Ammon's horn (tissue), 1 donor: ENCODE measurements around the gene AGFG2.

ENCODE experiments used
- DNase-seq: peaks from one replicate; pipeline ENCODE4 v3.0.0-alpha.2; 2016; ENCODE audit warnings: low spot score

Gene AGFG2

DNA sequence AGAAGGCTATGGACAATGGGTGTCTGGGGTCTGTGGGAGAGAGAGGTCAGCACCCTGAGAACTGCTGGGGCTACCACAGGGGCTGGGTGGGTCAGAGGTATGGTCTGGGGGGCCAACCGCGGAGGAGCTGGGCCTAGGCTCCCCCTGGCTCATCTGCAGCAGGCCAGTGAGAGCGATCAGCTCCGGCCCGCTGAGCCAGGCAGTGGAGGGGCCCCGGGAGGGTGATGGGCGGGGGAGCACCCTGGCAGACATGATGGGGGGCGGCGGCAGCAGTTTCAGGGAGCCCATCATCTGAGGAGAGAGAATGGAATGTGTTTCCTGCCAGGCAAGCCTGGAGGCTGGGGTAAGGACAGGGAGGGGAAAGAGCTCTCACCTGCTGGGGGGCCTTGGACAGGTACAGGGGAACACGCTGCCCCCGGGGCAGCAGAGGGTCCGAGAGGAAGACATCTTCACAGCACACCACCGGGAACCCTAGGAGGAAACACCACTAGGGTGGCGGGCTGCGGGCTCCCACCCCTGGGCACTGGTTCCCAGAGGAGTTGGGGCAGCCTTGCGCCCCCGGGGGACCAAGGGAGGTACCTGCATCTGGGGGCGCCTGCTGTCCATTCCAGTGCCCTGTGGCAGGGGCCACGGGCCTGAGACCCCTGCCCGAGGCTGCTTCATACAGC is 33.4 kb downstream of the AGFG2 start:
- no peak for DNase-seq

DNA sequence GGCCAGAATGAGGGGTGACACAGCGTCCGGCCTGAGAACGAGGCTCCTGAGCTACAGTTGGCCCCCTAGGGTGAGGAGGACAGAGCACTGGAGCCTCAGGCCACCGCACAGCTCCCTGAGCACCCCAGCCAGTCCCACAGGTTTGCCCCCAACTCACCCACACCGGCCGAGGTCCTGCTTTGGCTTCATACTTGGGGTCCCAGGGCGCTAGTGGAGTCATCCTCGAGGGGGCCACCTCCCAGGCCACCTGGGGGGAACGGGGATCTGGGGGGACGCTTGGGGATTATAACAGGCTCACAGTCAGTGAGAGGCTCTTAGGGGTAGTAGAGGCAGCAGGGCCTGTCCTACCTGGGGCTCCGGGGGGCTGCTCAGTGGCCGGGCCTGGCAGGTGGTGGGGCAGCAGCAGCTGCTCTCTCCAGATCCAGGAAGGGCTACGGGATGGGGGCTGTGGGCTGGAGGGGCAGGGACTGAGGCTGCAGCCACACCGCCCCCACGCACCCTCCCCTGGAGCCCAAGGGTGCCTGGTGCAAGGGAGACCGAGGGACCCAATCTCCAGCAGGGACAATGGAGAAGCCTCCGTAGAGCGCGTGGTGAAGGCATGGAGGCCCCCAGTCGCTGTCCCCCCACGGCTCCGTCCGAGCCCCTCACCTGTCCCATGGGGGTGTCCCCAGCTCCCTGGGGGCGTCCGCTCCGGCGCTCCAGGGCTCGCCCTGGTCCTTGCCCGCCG is 34.1 kb downstream of the AGFG2 start:
- no peak for DNase-seq

DNA sequence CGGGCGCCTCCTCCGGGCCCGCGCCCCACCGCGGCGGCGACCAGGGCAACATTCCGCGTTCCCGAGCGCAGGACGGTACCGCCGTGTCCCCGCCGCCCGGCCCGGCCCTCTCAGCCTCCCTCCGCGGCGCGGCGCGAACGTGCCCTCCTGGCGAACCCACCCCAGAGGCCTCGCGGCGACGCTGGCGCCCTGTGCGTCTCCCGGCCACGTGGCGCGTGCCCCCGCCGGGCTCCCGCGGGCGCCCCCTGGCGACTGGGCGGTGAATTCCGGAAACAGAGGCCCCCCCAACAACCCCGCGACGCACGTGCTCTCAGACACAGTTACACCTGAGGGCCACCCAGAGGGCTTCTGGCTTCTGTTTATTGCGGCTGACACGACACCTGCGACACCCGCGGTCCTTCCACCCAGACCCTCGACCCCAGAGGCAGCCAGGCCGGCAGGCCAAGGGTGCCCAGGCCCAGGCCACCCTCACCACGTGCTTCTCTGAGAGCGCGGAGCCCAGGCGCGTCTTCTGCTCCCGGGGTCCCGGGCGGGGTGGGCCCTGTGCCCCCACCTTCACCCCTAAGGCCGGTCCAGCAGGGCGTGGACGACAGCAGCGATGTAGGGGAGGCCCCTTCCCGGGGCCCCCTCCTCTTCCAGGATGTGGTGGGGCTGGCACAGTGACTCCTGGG is 34.8 kb downstream of the AGFG2 start, which contains the start of gene SAP25:
Gene SAP25, minus strand, starts transcription at position 210 of the 671 bp plus-strand sequence. Its CDS starts 158 bp downstream, at position 52.
- DNase-seq = no peak

DNA sequence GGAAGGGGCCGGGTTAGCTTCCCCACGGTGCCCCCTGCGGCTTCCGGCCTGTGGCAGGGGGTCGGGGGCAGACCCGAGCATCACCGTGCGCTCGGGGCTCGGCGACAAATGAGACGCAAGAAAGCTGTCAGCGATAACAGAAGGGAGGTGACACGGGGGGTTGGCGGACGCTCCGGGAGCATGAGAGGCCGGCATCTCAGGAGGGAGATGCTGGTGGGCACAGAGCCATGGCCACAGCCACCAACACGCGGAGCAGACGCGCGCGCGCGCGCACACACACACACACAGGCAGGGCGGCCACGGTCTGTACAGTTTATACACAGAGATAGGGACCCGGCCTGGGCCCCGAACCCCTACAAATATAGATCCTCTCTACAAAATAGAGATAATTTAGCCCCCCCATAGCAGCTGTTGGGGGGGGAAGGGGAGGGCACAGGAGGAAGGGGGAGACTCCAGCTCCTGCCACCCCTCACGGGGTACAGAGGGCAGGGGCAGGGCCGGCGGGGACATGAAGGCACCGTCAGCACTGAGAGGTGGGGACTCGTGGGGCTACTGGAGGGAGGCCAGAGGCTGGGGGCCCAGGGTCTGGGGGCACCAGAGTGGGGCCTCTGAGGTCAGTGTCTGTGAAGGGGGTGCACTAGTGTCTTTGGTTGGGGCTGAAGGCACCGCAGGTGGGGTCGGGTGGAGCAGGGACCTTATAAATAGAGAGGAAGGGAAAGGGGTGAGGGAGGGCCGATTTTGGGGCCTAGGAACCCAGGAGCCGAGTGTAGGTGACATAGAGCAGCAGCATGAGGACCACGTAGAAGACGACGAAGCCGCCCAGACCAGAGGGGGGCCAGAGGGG is 35.6 kb downstream of the AGFG2 start:
- no peak for DNase-seq

DNA sequence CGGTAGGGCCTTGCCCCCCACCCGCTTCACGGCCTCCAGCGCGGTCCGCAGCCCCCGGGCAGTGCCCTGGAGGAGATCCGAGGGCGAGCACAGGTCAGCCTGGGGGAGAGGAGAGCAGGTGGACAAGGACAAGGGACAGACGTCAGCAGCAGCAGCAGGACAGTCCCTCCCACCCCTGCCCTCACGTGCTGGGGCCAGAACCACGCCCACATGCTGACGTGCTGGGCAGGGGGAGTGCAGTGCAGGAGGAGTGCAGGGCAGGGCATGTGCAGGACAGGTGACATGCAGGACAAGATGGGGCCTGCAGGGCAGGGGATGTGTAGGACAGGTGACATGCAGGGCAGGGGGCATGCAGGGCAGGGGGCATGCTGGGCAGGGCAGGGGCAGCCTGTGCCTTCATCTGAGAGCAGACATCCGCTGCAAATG is 36.2 kb downstream of the AGFG2 start:
- no peak for DNase-seq

DNA sequence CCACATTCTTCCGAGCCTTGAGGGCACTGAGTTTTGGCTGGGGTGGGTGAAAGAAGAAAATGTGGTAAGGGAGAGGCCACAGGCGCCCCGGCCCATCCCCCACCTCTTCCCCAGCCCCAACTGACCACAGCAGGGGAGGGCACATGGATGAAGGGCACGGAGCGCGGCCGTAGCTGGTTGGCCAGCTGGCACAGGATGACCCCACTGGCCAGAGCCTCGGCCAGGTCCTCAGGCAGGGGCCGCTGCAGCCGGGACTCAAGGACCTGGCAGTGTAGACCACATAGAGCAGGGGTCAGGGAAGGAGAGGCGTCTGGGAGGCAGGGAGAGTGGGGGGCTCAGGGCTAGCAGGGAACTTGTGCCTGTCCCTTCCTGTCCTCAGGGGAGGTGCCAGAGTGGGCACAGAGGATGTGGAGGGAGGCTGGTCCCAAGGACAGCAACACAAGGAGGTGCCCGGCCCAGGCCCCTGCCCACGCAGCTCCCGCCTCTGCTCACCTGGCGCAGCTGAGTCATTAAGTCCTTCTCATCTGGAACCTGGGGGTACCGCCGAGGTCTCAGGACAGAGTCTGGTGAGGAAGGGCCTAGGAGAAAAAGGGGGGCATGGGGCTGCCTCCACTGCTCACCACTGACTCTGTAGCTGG is 36.9 kb downstream of the AGFG2 start:
- DNase-seq = no peak

DNA sequence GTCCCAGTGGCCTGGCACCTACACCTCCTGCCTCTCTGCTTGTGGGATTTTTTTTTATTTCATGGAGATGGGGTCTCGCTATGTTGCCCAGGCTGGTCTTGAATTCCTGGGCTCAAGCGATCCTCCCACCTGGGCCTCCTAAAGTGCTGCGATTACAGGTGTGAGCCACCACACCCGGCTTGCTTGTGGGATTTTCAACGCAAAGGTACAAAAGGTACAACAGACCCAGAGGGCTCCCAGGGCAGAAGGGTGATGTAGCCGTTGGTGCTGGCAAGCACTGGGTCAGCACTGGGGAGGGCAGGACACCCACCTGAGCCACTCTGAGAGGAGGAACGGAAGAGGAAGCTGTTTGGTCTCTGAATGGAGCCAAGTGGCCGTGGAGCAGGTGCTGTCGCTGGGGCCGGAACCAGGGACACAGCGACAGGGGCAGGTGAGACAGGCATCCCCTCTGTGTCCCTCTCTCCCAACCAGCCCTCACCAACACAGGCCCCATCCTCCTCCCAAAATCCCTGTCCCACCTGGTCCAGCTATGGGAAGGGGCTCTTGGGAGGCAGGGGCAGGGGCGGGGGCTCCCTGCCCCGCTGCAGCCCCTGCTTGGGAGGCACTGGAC is 37.5 kb downstream of the AGFG2 start:
- no peak for DNase-seq

DNA sequence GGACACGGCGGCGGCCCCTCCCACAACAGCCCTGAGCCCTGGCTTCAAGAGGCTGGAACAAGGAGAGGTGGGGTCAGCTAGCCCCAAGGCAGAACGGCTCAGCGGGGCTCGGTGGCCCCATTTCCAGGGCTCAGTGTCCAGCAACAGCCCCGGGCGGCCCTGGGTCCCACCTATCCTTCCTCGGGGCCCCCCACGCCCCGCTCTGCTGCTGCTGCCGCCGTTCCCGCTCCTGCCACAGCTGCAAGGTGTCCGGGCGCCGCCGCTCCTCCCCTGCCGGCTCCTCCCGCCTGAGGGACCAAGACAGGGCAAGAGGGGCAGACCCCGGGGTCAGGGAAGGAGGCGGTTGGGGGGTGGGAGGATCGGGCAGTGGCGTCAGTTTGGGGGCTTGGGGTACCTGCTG is 38.1 kb downstream of the AGFG2 start:
- no peak for DNase-seq

DNA sequence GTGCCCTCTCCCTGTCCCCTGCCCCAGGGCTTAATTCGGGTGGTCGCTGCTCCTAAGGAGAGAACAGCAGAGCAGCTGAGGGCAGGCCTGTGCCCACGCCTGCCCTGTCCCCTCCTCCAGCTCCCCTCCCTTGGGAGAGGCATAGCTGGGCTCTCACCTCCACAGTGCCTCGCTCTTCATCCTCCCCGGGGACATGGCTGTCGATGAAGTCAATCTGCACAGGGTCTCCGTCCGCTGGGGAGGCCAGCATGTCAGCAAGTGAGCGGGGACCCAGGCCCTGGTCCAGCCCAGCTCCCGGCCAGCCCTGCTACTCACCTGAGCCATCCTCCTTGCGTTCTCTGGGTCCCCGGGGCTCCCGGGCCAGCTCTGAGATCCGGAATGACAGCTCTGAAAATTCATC is 38.5 kb downstream of the AGFG2 start:
- no peak for DNase-seq

DNA sequence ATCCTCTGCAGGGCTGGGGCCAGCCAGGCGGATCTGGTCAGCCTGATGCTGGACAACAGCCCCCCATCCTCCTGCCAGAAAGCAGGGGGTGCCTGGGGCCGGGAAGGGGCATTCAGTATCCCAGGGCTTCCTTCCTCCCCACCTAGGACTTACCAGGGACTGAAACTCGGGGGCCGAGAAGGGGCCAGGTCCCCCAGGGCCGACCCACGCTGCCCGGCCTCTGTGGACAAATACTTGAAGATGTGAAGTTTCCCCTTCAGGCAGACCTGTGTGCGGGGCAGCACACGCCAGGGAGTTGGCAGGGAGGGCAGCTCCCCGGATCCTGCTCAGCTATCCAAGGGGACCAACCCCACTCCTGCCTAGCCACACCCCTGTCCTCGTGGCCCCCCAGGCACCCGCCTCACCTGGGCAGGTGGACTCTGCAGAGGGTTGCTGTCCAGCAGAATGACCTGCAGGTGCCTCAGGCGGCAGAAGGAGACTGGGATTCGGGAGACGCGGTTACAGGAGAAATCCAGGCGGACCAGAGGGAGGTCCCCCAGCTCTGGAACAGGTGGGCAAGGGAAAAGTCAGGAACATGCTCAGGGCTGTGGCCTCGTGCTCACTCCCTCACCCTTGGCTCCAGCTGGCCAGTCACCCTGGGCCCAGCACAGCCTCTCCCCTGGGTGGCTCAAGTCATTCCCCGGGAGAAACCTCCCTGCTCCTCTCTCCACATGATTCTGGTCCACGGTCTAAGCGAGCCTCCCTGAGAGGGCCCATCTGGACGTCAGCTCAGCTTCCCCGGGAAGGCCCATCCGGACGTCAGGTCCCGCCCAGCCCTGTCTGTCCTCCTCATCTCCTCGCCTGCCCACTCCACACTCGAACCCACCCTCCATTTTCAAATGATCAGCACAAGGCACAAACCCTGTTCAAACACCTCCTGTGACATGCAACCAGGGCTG is 39.5 kb downstream of the AGFG2 start:
- no peak for DNase-seq

DNA sequence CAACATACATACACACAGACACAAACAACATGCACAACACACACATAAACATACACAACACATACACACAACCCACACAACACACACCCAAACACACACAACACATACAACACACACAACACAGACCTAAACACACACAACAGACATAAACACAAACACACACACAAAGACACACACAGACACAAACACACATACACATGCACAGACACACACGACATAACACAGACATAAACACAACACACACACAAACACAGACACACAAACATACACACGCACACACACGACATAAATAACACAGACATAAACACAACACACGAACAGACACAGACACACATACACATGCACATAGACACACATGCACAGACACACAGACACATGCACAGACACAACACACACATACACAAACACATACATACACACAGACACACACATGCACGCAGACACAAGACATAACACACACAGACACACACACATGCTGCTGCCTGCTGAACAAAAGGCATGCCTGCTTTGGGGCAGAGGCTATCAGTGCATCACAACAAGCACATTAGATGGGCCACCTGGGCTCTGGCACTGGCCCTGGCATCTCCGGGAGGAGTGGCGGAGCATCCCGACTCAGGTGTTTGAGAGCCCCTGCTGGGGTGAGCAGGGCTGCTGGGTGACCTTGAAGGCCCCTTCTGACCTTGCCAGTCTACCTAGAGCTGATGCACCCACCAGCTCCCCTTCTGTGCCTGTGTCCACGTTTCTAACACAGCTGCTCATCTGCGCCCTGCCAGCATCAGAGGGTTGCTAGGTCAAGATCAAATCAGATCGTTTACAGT is 41.7 kb downstream of the AGFG2 start:
- no peak for DNase-seq

DNA sequence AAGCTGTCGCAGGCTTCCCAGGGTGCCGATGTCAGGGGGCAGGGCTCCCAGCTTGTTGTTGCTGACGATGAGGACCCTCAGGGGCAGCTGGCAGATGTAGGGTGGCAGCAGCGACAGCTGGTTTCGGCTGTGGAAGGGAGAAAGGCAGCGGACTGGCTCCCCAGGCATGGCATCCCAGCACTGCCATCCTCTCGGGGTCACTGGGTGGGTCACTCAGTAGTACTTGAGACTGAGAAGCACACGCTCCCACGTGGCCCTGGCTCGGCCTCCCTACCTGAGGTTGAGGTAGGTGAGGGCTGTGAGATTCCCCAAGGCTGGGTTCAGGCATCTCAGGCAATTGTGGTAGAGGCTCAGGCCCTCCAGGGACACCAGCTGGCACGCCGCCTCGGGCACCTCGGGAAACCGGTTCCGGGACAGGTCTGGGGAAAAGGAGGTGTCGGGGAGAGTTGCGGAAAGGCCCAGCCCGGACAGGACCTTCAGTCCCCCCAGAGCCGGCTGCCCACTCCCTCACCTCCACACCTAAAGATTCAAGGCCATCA is 43.1 kb downstream of the AGFG2 start:
- no peak for DNase-seq

DNA sequence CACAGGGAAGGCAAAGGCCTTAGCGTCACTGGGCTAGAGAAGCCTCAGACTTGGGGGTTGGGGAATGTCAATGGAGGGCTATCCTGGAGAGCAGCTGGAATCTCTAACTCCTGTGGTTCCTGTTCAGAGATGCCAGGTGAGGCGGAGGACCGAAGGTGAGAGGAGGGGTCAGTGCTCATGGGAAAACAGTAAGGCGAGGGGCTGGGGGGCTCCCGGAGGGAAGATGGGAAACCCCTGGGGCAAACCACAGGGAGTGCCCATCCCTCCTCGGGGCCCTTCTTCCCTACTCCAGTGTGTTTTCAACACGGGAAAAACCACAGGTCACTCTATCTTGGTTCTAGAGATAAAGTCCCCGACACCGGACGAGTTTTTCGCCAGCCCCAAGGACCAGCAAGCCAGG is 43.6 kb downstream of the AGFG2 start:
- DNase-seq = no peak

DNA sequence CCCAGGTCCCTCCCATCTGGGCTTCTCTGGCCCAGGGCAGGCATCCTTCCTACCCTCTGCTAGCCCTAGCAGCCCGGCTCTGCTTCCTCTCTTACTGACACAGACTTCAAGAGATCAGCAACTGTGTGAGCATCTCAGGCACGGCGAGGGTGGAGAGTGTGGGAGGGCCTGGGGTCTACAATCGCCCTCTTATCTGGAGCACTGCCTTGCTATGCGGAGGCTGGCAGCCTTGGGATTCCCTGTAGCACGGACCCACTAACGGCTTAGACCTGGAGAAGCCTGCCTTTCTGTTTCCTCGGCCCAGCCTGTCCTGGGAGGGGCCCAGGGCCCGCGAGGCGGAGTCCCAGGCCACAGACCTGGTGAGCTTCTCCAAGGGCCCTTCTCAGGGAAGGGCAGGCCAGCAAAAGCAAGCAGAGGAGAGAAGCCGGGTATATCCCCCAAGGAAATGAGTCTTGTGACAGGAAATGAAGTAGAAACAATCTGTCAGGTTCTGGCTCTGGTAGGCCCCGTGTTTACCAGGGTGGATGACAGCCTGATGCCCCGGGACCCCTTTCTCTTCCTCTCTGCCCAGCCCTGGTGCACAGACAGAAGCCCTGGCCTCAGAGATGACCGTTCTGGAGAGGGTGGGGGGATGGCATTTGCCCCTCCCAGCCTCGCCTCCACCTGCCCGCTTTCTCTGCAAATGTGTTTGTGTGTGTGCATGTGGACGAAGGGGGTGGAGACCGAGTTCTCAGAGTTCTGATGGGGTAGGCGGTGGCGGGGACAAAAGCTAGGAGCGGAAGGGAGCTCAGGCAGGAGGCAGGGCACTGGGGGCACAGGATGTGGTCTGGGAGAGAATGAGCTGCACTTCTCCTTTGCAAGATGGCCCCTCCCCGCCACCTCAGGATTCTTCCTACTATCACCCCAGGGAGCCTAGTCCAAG is 44.4 kb downstream of the AGFG2 start:
- DNase-seq = peak; percentile 81

DNA sequence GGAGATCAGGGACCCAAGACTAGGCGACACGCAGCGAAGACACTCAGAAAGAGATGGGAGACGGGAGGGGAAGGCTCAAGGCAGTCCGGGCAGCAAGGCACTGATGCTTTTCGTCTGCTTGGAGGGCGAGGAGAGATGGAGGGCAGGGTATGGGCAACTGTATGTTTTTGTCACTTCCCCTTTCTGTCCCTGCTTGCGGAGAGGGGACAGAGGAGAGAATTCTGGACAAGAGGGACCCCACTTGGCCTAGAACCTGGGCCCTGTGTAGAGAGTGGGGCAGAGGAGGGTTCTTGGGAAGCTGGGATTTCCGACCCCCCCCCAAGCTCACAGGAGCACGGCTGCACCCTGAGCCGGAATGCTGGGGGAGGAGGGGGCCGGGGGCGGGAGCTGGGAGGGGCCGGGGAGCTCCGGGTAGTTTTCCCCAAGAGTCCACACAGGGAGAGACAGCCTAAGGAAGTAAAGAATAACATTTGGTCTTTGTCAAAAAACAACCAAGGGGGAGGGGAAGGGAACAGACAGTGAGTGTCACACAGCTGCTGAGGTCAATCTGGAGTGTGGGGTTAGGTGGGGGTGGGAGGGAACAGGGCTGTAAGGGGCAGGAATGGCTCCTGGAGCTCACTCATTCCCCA is 45.2 kb downstream of the AGFG2 start:
- no peak for DNase-seq

DNA sequence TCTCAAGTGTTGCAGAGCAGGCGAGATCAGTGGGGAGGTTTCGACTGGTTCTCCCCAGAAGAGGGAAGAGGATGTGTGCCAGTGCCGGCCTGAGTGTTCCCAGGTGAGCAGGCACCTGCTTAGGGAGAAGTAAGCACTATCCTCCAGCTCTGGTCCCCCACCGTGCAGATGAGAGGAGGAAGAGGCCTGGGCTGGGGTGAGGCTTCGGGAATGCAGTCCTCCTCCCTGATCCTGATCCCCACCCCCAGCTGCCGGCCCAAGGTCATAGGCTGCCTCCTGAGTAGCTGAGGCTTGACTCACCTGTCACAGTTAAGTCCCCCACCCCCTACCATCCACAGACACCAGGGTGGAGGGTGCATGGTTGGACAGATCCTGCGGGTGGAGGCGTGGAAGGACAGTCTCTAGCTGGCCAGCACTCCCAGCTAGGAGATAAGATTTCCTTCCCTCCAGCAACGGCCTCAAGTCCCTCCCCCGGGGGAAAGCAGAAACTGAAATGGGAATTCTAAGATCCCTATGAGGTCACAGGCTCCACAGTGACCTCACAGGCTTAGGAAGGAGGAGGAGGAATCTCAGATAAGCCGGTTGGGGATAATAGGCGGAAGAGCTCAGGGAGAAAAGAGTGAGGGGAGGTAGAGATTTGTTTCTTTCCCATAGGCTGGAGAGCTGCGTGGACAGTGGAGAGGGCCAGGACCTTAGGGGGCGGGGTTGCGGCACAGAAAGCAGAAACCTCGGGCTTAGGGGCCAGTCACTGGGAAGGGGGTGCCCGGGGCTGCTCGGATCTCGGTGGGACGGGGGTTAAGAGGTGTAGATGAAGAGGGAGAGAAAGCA is 45.9 kb downstream of the AGFG2 start:
- DNase-seq = no peak
